Peyer's patch (tissue), 4 donors: ENCODE data around the gene SLC17A5. TPM values are rescaled to one million over a fixed set of nuclear protein-coding genes. Genes with fewer than 3 reads are reported as not detected.

Source experiments
- DNase-seq, 3 donors: peaks; one replicate each; pipeline ENCODE4 v3.0.0-alpha.2; 2017 to 2019
- H3K27ac ChIP-seq, 4 donors: fragments of 200-600 bp; sonication (generic); one replicate each; pipeline ENCODE4 v1.5.1; 2016 to 2019
- H3K27me3 ChIP-seq, 2 donors: fragments of 200-600 bp; sonication (generic); one replicate each; pipeline ENCODE4 v1.5.1; 2019
- H3K36me3 ChIP-seq, 3 donors: fragments of 200-600 bp; sonication (generic); one replicate each; pipeline ENCODE4 v1.5.1; 2016 to 2019
- H3K4me1 ChIP-seq, 4 donors: fragments of 200-600 bp; sonication (generic); one replicate each; pipeline ENCODE4 v1.5.1; 2016 to 2019
- H3K4me3 ChIP-seq, 4 donors: fragments of 200-600 bp; sonication (generic); 1 replicate in 3 of 4; 2 replicates in 1 of 4; pipeline ENCODE4 v1.5.1; 2016 to 2019; ENCODE audit warnings: mild to moderate bottlenecking in 1 of 4
- H3K9me3 ChIP-seq, 4 donors: fragments of 200-600 bp; sonication (generic); one replicate each; pipeline ENCODE4 v1.5.1; 2016 to 2019; ENCODE audit warnings: mild to moderate bottlenecking in 1 of 4
- CTCF ChIP-seq, 6 experiments: fragments of 450-650 bp in 4 of 6; fragments of 200-600 bp in 2 of 6; sonication (generic) in 1 of 6; IDR thresholded peaks; one replicate each; pipeline ENCODE4 v1.5.1; 2017 to 2019; ENCODE audit warnings: antibody characterized with exemption in 6 of 6, mild to moderate bottlenecking in 3 of 6, moderate library complexity in 1 of 6
- POLR2A ChIP-seq, 2 donors: fragments of 450-650 bp; IDR thresholded peaks; one replicate each; pipeline ENCODE4 v1.5.1; 2017; ENCODE audit warnings: antibody characterized with exemption in 2 of 2, mild to moderate bottlenecking in 2 of 2, moderate library complexity in 2 of 2
- total RNA-seq, 4 donors: library from RNA; depleted of rRNA; stranded (reverse); fragments of >200 nt; gene quantifications; one replicate each; pipeline ENCODE4 v1.1.0, GENCODE V29; 2016

Gene SLC17A5
- total RNA-seq, 4 donors from 2014 or later = 6.6 to 49.7 (median 26.3) TPM

GRCh38 chr6:73664701-73665100, 10.9 kb upstream of the SLC17A5 start:
- Histone ChIP-seq H3K4me3 (no peak overlapping the region), H3K4me1 (no peaks in the 10 kb centered on the region), H3K27ac (no peak overlapping the region), H3K36me3 (no peaks in the 10 kb centered on the region), H3K27me3 (no peaks in the 10 kb centered on the region), H3K9me3 (no peaks in the 10 kb centered on the region)
- TF ChIP-seq CTCF (IDR thresholded peaks at IDR 0.05) (no peak), POLR2A (IDR thresholded peaks at IDR 0.05) (no peak)
- no peak for DNase-seq

DNA sequence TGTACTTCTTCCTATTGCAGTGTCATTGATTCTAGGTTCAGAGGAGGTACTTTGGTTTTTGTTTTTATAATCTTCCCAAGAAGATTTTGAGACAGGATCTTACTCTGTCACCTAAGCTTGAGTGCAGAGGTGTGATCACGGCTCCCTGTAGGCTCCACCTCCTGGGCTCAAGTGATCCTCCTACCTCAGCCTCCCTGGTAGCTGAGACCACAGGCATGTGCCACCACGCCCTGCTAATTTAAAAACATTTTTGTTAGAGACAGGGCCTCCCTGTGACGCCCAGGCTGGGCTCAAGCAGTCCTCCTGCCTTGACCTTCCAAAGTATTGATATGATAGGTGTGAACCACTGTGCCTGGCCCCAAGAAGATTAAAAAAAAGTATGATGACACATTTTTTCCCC, 3.4 kb upstream of the SLC17A5 start:
- H3K27ac ChIP-seq = no peak overlapping the region
- H3K4me1 ChIP-seq = peaks cover 0 to 6% (median 2%) of the 10 kb centered on the region in 4 donors
- no peaks in the 10 kb centered on the region for H3K36me3 ChIP-seq
- no peak for TF ChIP-seq CTCF (IDR thresholded peaks at IDR 0.05)
- TF ChIP-seq POLR2A (IDR thresholded peaks at IDR 0.05) = no peak
- H3K4me3 ChIP-seq = no peak overlapping the region
- H3K9me3 ChIP-seq = peaks cover 0 to 5% (median 0%) of the 10 kb centered on the region in 4 donors
- no peak for DNase-seq
- H3K27me3 ChIP-seq = no peaks in the 10 kb centered on the region

- Histone ChIP-seq H3K27me3 (no peaks in the 10 kb centered on the region), H3K4me3 (no peak overlapping the region), H3K4me1 (peaks cover 0 to 6% (median 2%) of the 10 kb centered on the region in 4 donors), H3K27ac (no peak overlapping the region), H3K9me3 (peaks cover 0 to 5% (median 0%) of the 10 kb centered on the region in 4 donors), H3K36me3 (no peaks in the 10 kb centered on the region)
- TF ChIP-seq POLR2A (IDR thresholded peaks at IDR 0.05) = no peak
- no peak for TF ChIP-seq CTCF (IDR thresholded peaks at IDR 0.05)
- DNase-seq = no peak
These were observed 2.8 kb upstream of the SLC17A5 start for GRCh38 chr6:73656531-73657145.

GRCh38 chr6:73655341-73655917, 1.6 kb upstream of the SLC17A5 start:
- DNase-seq = no peak
- H3K36me3 ChIP-seq = no peaks in the 10 kb centered on the region
- H3K27ac ChIP-seq = peak overlapping the region in 3 of 4 donors; percentile 95 to 99 (median 97)
- TF ChIP-seq POLR2A (IDR thresholded peaks at IDR 0.05) (no peak), CTCF (IDR thresholded peaks at IDR 0.05) (no peak)
- H3K27me3 ChIP-seq = no peaks in the 10 kb centered on the region
- H3K4me3 ChIP-seq = peak overlapping the region in 2 of 4 donors; percentile 83 to 93
- peaks cover 0 to 5% (median 0%) of the 10 kb centered on the region in 4 donors for H3K9me3 ChIP-seq
- peaks cover 0 to 6% (median 2%) of the 10 kb centered on the region in 4 donors for H3K4me1 ChIP-seq

- peaks cover 0 to 6% (median 0%) of the 10 kb centered on the region in 3 donors for H3K36me3 ChIP-seq
- peak overlapping the region; percentile 95 to 99 (median 98) for H3K27ac ChIP-seq
- H3K9me3 ChIP-seq = peaks cover 0 to 5% (median 0%) of the 10 kb centered on the region in 4 donors
- H3K27me3 ChIP-seq = no peaks in the 10 kb centered on the region
- H3K4me3 ChIP-seq = peak overlapping the region; percentile 83 to 99 (median 96)
- peak; percentile 73 to 87 (median 74) for DNase-seq
- peaks cover 0 to 6% (median 2%) of the 10 kb centered on the region in 4 donors for H3K4me1 ChIP-seq
- TF ChIP-seq CTCF (IDR thresholded peaks at IDR 0.05) (peak in 5 of 6 experiments; percentile 11 to 55 (median 43)), POLR2A (IDR thresholded peaks at IDR 0.05) (peak in 1 of 2 donors; percentile 17)
These were observed 888 bp downstream of the SLC17A5 start for GRCh38 chr6:73652637-73653570.
